GM18508 (cell line): ENCODE data around the gene ZBTB49.
"Not testable (repeated sequence)": the region's sequence is repeated elsewhere in the genome, so short reads cannot be mapped to it uniquely, and the experiment has no call there.

Source experiments
- ATAC-seq: cut with Tn5 transposase; IDR thresholded peaks from one replicate; pipeline ENCODE4 v1.9.1; 2021; ENCODE audit warnings: moderate number of reproducible peaks; ENCODE audit not compliant: insufficient read depth, unreplicated experiment

Gene ZBTB49

GRCh38 chr4:4321951-4322688 lies 32.1 kb downstream of the ZBTB49 start:
- ATAC-seq: no peak

- no peak for ATAC-seq
These were observed 33.9 kb downstream of the ZBTB49 start for GRCh38 chr4:4323705-4324534.

GRCh38 chr4:4325321-4325720 lies 35.3 kb downstream of the ZBTB49 start:
- ATAC-seq: no peak

- no peak for ATAC-seq
These were observed 36.1 kb downstream of the ZBTB49 start for GRCh38 chr4:4326166-4326565.

DNA sequence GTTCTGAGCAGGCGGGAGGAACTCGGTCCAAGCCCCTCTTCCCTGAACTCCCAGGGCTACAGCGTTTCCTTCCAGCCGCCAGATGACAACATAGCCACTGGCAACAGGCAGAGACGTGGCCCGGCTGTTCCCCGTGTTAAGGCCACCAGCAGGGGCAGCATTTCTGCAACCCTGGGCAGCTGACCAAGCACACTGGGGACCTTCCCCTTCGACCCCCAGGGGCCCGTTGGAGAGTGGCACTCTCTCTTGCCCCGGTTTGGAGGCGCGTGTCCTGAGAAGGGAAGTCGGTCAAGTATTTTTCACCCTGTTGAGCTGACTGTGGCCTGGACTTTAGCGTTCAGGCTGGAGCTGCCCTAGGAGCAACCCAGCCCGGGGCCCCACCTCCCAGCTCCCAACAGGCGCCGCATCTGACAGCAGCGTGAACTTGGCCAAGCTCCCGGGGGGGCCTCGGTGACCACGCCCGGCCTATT lies 37.6 kb downstream of the ZBTB49 start:
- no peak for ATAC-seq

GRCh38 chr4:4328206-4328605 lies 38.2 kb downstream of the ZBTB49 start:
- ATAC-seq: no peak

GRCh38 chr4:4328840-4329239 lies 38.8 kb downstream of the ZBTB49 start:
- no peak for ATAC-seq

- no peak for ATAC-seq
These were observed 39.4 kb downstream of the ZBTB49 start for GRCh38 chr4:4329496-4329895.

DNA sequence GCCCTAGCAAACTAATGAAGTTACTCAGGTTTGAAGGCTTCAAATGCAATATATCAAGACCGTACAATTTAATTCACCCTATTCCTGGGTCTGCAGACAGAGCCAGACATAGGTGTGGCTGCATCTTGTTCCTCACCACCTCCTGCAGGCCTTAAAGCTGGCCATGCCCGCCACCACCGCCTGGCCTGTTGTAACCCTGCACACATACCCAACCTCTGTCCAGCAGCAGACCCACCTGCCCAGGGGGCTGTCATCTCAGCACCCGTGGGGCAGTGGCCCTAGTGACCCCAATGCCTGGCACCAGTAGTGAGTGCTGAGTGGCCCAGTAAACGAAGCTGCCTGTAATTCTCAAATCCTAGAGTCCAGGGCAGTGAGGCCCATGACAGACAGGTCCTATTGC lies 40.7 kb downstream of the ZBTB49 start:
- no peak for ATAC-seq

- ATAC-seq: no peak
These were observed 42.5 kb downstream of the ZBTB49 start for GRCh38 chr4:4332529-4332928.

DNA sequence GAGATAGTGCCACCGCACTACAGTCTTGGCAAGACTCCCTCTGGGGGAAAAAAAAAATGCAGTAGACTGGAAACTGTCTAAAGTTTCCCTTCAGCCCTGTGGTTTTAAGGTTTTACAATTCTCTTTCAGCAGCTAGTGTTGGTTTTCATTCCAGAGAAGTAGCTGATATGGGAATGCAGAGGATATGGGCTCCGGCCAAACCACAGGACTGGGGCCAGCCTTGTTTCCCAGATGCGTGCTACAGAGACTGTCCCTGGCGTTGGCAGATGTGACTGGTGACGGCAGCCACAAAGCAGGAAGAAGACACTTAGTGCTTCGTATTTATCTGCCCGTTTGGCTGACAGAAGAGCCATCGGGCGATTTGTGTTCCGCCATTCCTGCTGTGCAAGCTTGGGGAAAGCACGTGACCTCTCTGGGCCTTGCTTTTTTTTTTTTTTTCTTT lies 43.2 kb downstream of the ZBTB49 start:
- ATAC-seq: no peak

DNA sequence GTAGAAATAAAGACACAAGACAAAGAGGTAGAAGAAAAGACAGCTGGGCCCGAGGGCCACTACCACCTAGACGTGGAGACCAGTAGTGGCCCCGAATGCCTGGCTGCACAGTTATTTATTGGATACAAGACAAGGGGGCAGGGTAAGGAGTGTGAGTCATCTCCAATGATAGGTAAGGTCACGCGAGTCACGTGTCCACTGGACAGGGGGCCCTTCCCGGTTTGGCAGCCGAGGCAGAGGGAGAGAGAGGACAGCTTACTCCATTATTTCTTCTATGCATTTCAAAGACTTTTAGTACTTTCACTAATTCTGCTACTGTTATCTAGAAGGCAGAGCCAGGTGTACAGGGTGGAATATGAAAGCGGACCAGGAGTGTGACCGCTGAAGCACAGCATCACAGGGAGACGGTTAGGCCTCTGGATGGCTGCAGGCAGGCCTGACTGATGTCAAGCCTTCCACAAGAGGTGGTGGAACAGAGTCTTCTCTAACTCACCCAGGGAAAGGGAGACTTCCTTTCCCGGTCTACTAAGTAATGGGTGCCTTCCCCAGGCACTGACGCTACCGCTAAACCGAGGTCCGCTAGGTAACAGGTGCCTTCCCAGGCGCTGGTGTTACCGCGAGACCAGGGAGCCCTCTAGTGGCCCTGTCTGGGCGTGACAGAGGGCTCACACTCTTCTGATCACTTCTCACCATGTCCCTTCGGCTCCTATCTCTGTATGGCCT lies 44.9 kb downstream of the ZBTB49 start:
- peak; percentile 83 for ATAC-seq

DNA sequence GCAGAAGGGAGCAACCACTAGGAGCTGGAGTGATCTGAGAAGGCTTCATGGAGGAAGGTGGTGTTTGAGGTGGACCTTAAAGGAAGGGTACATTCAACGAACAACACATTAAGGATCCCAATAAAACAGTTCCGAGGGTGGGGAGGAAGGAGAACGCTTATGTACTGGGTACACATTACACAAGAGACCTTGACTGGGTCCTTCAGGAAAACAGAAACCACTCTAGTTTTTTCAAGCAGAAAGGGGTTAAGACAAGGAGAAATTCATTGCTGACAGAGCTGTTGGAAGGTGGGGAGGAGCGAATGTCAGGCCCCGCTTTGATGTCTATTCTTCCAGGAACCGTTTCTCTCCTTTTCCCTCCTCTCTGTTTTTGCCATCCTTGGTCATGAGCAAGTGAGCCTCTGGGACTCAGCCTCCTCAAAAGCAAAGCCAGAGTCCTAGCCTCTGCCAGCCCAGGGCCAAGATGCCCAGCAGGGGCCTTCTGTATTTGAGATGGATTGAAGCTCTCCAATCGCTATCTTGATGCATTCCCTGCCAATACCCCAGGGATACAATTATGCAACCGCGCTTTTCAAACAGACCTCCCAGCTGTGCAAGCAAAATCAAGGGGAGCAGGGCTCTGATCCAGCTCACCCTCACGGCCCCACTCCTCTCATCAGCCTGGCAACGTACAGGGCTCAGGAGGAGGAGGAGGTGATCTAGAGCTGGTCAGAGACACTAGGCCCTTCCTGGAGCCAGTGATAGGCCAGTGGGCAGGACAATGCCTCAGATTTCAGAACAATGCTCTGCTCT lies 48.4 kb downstream of the ZBTB49 start:
- no peak for ATAC-seq

GRCh38 chr4:4339504-4340085 lies 49.5 kb downstream of the ZBTB49 start:
- no peak for ATAC-seq

- ATAC-seq: no peak
These were observed 52.0 kb downstream of the ZBTB49 start for GRCh38 chr4:4341861-4342650.

DNA sequence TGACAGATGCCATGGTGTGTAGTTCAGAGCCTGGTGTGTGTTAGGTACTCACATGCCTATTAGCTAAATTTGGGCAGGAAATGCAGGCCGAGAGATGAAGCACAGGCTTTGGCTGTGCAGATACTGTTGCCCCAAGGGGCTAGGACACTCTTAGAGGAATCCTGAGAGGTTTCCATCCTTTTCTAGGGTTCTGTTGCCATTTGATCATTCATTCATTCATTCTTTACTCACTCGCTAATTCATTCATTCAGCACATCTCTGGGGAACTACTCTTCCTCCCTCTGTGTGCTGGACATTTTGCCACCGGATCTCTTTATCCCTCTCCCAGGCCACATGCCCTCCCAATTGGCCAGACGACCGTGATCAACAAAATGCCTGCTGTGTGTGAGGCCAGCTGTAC lies 53.0 kb downstream of the ZBTB49 start:
- ATAC-seq: no peak

- ATAC-seq: peak; percentile 81
These were observed 55.0 kb downstream of the ZBTB49 start for GRCh38 chr4:4344915-4345527.

DNA sequence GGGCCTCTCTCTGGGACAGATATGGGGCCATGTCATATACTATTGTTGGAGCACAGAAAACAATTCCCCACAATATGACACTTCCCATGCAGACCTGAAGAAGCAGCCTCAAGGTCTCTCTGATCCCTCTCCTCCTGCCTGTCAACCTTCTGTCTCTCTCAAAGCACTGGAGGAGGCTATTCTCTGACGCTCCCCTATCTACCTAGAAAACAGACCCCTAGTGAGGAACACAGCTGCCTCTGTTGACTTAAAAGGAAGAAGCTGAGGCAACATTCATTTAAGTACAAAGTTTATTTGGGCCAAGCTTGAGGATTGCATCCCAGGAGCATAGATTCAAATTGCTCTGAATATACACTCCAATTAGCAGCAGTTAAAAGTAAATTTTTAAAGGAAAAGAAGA lies 57.5 kb downstream of the ZBTB49 start:
- ATAC-seq: no peak

DNA sequence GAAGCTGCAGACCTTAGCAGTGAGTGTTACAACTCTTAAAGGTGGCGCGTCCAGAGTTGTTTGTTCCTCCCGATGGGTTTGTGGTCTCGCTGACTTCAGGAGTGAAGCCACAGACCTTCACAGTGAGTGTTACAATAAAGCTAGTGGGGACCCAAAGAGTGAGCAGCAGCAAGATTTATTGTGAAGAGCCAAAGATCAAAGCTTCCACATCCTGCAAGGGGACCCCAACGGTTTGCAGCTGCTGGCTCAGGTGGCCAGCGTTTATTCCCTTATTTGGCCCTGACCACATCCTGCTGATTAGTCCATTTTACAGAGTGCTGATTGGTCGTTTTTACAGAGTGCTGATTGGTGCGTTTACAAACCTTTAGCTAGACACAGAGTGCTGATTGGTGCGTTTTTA lies 58.5 kb downstream of the ZBTB49 start:
- ATAC-seq: not testable (repeated sequence)
